ENCODE results near the gene DOCK11.
A peak's percentile ranks its signal among the peaks of the same experiment; 100 is the strongest.

Gene DOCK11

DNA sequence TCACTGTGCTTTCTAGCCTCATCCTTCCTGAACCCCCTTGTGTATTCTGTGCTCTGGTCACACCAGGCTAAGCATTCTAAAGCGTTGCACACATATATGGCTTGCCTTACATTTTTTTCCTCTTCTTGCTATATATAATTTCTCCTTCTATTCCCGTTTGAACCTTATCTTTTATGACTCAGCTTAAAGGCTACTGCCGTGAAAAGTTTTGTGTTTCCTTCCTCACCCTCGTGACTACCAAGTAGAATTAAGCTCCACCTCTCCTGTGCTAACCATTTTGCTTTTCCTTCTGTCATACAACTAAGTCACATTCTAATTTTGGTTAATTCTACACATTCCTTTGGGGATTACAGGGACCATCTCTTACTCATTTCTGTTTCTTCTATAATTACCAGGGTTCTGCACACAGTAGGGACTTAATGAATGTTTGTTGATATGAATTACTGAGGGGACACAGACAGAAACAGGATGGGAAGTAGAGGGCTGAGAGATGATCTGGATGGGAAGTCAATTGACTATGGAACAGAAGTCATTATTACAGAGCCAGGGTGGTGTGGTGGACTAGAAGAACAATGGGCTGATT, 67.1 kb downstream of the DOCK11 start:
- no peak overlapping the region for H3K27ac ChIP-seq
- no peaks in the 10 kb centered on the region for H3K27me3 ChIP-seq (replicated peaks)
- H3K36me3 ChIP-seq (replicated peaks), result no peaks in the 10 kb centered on the region
- no peak overlapping the region for H3K4me3 ChIP-seq (ENCODE audit: low read depth, low read length)
- no peak for TF ChIP-seq CTCF (IDR thresholded peaks at IDR 0.05; ENCODE audit: low read depth, low read length, missing control alignments)
- DNase-seq, result peak; percentile 19
- in situ Hi-C loops (cut with HindIII; ENCODE audit: low pct_ligation_motif_present, low sequenced_read_pairs), result no loop called here

DNA sequence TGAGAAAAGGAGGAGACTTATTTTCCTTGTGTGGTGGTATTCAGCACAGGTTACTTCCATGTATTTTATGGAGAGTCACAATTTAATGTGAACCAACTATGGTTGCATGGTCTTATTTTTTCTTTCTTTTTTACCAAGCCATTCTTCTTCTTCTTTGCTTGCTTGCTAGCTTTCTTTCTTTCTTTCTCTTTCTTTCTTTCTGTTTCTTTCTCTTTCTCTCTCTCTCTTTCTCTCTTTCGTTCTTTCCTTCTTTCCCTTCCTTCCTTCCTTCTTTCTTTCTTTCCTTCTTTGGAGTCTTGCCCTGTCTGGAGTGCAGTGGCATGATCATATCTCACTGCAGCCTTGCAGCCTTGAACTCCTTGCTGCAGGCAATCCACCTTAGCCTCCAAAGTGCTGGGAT, 68.9 kb downstream of the DOCK11 start:
- no peak for TF ChIP-seq CTCF (IDR thresholded peaks at IDR 0.05; ENCODE audit: low read depth, low read length, missing control alignments)
- H3K27me3 ChIP-seq (replicated peaks), result no peaks in the 10 kb centered on the region
- H3K4me3 ChIP-seq (ENCODE audit: low read depth, low read length), result no peak overlapping the region
- H3K36me3 ChIP-seq (replicated peaks), result no peaks in the 10 kb centered on the region
- no peak overlapping the region for H3K27ac ChIP-seq
- DNase-seq, result no peak
- in situ Hi-C loops (cut with HindIII; ENCODE audit: low pct_ligation_motif_present, low sequenced_read_pairs), result no loop called here

- H3K36me3 ChIP-seq (replicated peaks), result no peaks in the 10 kb centered on the region
- in situ Hi-C loops (cut with HindIII; ENCODE audit: low pct_ligation_motif_present, low sequenced_read_pairs), result no loop called here
- no peak overlapping the region for H3K27ac ChIP-seq
- no peak overlapping the region for H3K4me3 ChIP-seq (ENCODE audit: low read depth, low read length)
- no peaks in the 10 kb centered on the region for H3K27me3 ChIP-seq (replicated peaks)
- TF ChIP-seq CTCF (IDR thresholded peaks at IDR 0.05; ENCODE audit: low read depth, low read length, missing control alignments), result no peak
- DNase-seq, result no peak
Observed at GRCh38 chrX:118565853-118566252, 70.2 kb downstream of the DOCK11 start.

- no peaks in the 10 kb centered on the region for H3K27me3 ChIP-seq (replicated peaks)
- no peaks in the 10 kb centered on the region for H3K36me3 ChIP-seq (replicated peaks)
- DNase-seq, result no peak
- in situ Hi-C loops (cut with HindIII; ENCODE audit: low pct_ligation_motif_present, low sequenced_read_pairs), result no loop called here
- no peak overlapping the region for H3K27ac ChIP-seq
- TF ChIP-seq CTCF (IDR thresholded peaks at IDR 0.05; ENCODE audit: low read depth, low read length, missing control alignments), result no peak
- H3K4me3 ChIP-seq (ENCODE audit: low read depth, low read length), result no peak overlapping the region
Observed at GRCh38 chrX:118566359-118566758, 70.7 kb downstream of the DOCK11 start.

DNA sequence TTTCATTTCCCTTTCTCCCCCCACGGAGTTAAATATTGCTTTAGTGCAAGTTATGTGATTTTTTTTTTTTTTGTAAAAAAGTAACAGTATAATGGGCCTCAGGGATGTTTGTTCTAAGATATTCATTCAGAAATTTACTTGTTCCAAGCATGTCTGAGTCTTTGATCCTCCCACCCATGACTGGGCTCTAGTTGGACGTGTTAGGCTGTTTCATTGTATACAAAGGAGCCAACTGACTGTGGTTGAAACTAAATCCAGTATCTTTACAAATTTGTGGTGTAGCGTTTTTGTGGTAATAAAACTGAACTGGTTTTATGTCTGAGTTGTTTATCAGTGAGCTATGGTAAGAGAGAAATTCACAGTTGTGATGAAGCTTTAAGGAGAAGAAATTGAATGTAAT, 74.1 kb downstream of the DOCK11 start:
- in situ Hi-C loops (cut with HindIII; ENCODE audit: low pct_ligation_motif_present, low sequenced_read_pairs), result no loop called here
- no peak for DNase-seq
- Histone ChIP-seq H3K4me3 (ENCODE audit: low read depth, low read length) (no peak overlapping the region), H3K27ac (no peak overlapping the region), H3K27me3 (replicated peaks) (no peaks in the 10 kb centered on the region), H3K36me3 (replicated peaks) (no peaks in the 10 kb centered on the region)
- TF ChIP-seq CTCF (IDR thresholded peaks at IDR 0.05; ENCODE audit: low read depth, low read length, missing control alignments), result no peak

- in situ Hi-C loops (cut with HindIII; ENCODE audit: low pct_ligation_motif_present, low sequenced_read_pairs), result no loop called here
- TF ChIP-seq CTCF (IDR thresholded peaks at IDR 0.05; ENCODE audit: low read depth, low read length, missing control alignments), result no peak
- no peak overlapping the region for H3K27ac ChIP-seq
- H3K27me3 ChIP-seq (replicated peaks), result no peaks in the 10 kb centered on the region
- H3K36me3 ChIP-seq (replicated peaks), result no peaks in the 10 kb centered on the region
- no peak overlapping the region for H3K4me3 ChIP-seq (ENCODE audit: low read depth, low read length)
- no peak for DNase-seq
Observed at GRCh38 chrX:118570209-118570608, 74.6 kb downstream of the DOCK11 start.

All from brain microvascular endothelial cell (primary cell).